ENCODE data around the gene MITF. TPM values are rescaled to one million over a fixed set of nuclear protein-coding genes. Genes with fewer than 3 reads are reported as not detected.

Gene MITF
- polyA plus RNA-seq, 1 donor from 2014 or later = not detected

GRCh38 chr3:69872783-69873378 lies 133.6 kb downstream of the MITF start:
- H3K9me3 ChIP-seq (ENCODE audit: low read length) = no peaks in the 10 kb centered on the region
- H3K9ac ChIP-seq (ENCODE audit: low read length) = no peak overlapping the region
- H3K36me3 ChIP-seq (ENCODE audit: insufficient read depth, low read length) = no peaks in the 10 kb centered on the region
- no peak overlapping the region for H3K4me2 ChIP-seq (ENCODE audit: low read length)
- H3K27me3 ChIP-seq (ENCODE audit: insufficient read depth, low read depth, low read length) = no peaks in the 10 kb centered on the region
- H3K9me2 ChIP-seq (ENCODE audit: insufficient read depth, low read length) = no peaks in the 10 kb centered on the region
- no peak for TF ChIP-seq SMC3 (conservative IDR thresholded peaks at IDR 0.05; ENCODE audit: poor library complexity)
- no peak for TF ChIP-seq TAF1 (IDR thresholded peaks at IDR 0.05; ENCODE audit: low read depth)
- no peak for TF ChIP-seq POLR2AphosphoS5 (IDR thresholded peaks at IDR 0.05)
- no peak for TF ChIP-seq REST (IDR thresholded peaks at IDR 0.05; ENCODE audit: borderline replicate concordance)
- TF ChIP-seq EP300 (conservative IDR thresholded peaks at IDR 0.05; ENCODE audit: poor library complexity, severe bottlenecking) = no peak
- no peak for TF ChIP-seq CTCF (IDR thresholded peaks at IDR 0.05; ENCODE audit: poor library complexity, severe bottlenecking)
- no peak for TF ChIP-seq MXI1 (conservative IDR thresholded peaks at IDR 0.05; ENCODE audit: poor library complexity, severe bottlenecking)
- TF ChIP-seq EZH2 (IDR thresholded peaks at IDR 0.05; ENCODE audit: borderline replicate concordance, insufficient read depth, low read length, poor library complexity, severe bottlenecking) = no peak
- TF ChIP-seq RAD21 (conservative IDR thresholded peaks at IDR 0.05) = no peak
- no peak overlapping the region for H3K4me3 ChIP-seq (ENCODE audit: low read length)
- no peak overlapping the region for H2AFZ ChIP-seq (ENCODE audit: low read depth, low read length)
- H3F3A ChIP-seq (ENCODE audit: insufficient read depth, low read length, poor library complexity, severe bottlenecking) = no peaks in the 10 kb centered on the region
- no peaks in the 10 kb centered on the region for H3K79me2 ChIP-seq (replicated peaks; ENCODE audit: insufficient read depth, low read length)
- no peak overlapping the region for H3K27ac ChIP-seq (ENCODE audit: low read length)
- no peaks in the 10 kb centered on the region for H4K20me1 ChIP-seq (ENCODE audit: insufficient read depth)

GRCh38 chr3:69876073-69876472 lies 136.8 kb downstream of the MITF start:
- TF ChIP-seq MXI1 (conservative IDR thresholded peaks at IDR 0.05; ENCODE audit: poor library complexity, severe bottlenecking) = no peak
- TF ChIP-seq TAF1 (IDR thresholded peaks at IDR 0.05; ENCODE audit: low read depth) = no peak
- no peak for TF ChIP-seq SMC3 (conservative IDR thresholded peaks at IDR 0.05; ENCODE audit: poor library complexity)
- no peak for TF ChIP-seq EP300 (conservative IDR thresholded peaks at IDR 0.05; ENCODE audit: poor library complexity, severe bottlenecking)
- no peak for TF ChIP-seq POLR2AphosphoS5 (IDR thresholded peaks at IDR 0.05)
- no peak for TF ChIP-seq REST (IDR thresholded peaks at IDR 0.05; ENCODE audit: borderline replicate concordance)
- TF ChIP-seq RAD21 (conservative IDR thresholded peaks at IDR 0.05) = no peak
- TF ChIP-seq CTCF (IDR thresholded peaks at IDR 0.05; ENCODE audit: poor library complexity, severe bottlenecking) = no peak
- no peak for TF ChIP-seq EZH2 (IDR thresholded peaks at IDR 0.05; ENCODE audit: borderline replicate concordance, insufficient read depth, low read length, poor library complexity, severe bottlenecking)
- H3K9ac ChIP-seq (ENCODE audit: low read length) = no peak overlapping the region
- H3K27ac ChIP-seq (ENCODE audit: low read length) = no peak overlapping the region

More at GRCh38 chr3:69876073-69876472, 136.8 kb downstream of the MITF start:
- H3K36me3 ChIP-seq (ENCODE audit: insufficient read depth, low read length) = no peaks in the 10 kb centered on the region
- H2AFZ ChIP-seq (ENCODE audit: low read depth, low read length) = no peak overlapping the region
- no peak overlapping the region for H3K4me3 ChIP-seq (ENCODE audit: low read length)
- H3K9me2 ChIP-seq (ENCODE audit: insufficient read depth, low read length) = no peaks in the 10 kb centered on the region
- no peaks in the 10 kb centered on the region for H3K79me2 ChIP-seq (replicated peaks; ENCODE audit: insufficient read depth, low read length)
- H3K9me3 ChIP-seq (ENCODE audit: low read length) = no peaks in the 10 kb centered on the region
- H3K27me3 ChIP-seq (ENCODE audit: insufficient read depth, low read depth, low read length) = no peaks in the 10 kb centered on the region
- no peak overlapping the region for H3K4me2 ChIP-seq (ENCODE audit: low read length)
- H3F3A ChIP-seq (ENCODE audit: insufficient read depth, low read length, poor library complexity, severe bottlenecking) = no peaks in the 10 kb centered on the region
- H4K20me1 ChIP-seq (ENCODE audit: insufficient read depth) = no peaks in the 10 kb centered on the region
